ENCODE results near the gene DGCR2. TPM values are rescaled to one million over a fixed set of nuclear protein-coding genes. Genes with fewer than 3 reads are reported as not detected.
A peak's percentile ranks its signal among the peaks of the same experiment; 100 is the strongest.

DGCR2 gene
- total and polyA plus RNA-seq, 2 experiments from 2014 or later = 18.5 to 83.0 TPM

GRCh38 chr22:19151329-19152191, 29.3 kb upstream of the DGCR2 start (continued):
- TF ChIP-seq, protein P1, sequence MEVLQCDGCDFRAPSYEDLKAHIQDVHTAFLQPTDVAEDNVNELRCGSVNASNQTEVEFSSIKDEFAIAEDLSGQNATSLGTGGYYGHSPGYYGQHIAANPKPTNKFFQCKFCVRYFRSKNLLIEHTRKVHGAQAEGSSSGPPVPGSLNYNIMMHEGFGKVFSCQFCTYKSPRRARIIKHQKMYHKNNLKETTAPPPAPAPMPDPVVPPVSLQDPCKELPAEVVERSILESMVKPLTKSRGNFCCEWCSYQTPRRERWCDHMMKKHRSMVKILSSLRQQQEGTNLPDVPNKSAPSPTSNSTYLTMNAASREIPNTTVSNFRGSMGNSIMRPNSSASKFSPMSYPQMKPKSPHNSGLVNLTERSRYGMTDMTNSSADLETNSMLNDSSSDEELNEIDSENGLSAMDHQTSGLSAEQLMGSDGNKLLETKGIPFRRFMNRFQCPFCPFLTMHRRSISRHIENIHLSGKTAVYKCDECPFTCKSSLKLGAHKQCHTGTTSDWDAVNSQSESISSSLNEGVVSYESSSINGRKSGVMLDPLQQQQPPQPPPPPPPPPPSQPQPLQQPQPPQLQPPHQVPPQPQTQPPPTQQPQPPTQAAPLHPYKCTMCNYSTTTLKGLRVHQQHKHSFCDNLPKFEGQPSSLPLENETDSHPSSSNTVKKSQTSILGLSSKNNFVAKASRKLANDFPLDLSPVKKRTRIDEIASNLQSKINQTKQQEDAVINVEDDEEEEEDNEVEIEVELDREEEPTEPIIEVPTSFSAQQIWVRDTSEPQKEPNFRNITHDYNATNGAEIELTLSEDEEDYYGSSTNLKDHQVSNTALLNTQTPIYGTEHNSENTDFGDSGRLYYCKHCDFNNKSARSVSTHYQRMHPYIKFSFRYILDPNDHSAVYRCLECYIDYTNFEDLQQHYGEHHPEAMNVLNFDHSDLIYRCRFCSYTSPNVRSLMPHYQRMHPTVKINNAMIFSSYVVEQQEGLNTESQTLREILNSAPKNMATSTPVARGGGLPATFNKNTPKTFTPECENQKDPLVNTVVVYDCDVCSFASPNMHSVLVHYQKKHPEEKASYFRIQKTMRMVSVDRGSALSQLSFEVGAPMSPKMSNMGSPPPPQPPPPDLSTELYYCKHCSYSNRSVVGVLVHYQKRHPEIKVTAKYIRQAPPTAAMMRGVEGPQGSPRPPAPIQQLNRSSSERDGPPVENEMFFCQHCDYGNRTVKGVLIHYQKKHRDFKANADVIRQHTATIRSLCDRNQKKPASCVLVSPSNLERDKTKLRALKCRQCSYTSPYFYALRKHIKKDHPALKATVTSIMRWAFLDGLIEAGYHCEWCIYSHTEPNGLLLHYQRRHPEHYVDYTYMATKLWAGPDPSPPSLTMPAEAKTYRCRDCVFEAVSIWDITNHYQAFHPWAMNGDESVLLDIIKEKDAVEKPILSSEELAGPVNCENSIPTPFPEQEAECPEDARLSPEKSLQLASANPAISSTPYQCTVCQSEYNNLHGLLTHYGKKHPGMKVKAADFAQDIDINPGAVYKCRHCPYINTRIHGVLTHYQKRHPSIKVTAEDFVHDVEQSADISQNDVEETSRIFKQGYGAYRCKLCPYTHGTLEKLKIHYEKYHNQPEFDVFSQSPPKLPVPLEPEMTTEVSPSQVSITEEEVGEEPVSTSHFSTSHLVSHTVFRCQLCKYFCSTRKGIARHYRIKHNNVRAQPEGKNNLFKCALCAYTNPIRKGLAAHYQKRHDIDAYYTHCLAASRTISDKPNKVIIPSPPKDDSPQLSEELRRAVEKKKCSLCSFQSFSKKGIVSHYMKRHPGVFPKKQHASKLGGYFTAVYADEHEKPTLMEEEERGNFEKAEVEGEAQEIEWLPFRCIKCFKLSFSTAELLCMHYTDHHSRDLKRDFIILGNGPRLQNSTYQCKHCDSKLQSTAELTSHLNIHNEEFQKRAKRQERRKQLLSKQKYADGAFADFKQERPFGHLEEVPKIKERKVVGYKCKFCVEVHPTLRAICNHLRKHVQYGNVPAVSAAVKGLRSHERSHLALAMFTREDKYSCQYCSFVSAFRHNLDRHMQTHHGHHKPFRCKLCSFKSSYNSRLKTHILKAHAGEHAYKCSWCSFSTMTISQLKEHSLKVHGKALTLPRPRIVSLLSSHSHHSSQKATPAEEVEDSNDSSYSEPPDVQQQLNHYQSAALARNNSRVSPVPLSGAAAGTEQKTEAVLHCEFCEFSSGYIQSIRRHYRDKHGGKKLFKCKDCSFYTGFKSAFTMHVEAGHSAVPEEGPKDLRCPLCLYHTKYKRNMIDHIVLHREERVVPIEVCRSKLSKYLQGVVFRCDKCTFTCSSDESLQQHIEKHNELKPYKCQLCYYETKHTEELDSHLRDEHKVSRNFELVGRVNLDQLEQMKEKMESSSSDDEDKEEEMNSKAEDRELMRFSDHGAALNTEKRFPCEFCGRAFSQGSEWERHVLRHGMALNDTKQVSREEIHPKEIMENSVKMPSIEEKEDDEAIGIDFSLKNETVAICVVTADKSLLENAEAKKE (CRISPR knock-in tag; IDR thresholded peaks at IDR 0.05) = no peak

DNA sequence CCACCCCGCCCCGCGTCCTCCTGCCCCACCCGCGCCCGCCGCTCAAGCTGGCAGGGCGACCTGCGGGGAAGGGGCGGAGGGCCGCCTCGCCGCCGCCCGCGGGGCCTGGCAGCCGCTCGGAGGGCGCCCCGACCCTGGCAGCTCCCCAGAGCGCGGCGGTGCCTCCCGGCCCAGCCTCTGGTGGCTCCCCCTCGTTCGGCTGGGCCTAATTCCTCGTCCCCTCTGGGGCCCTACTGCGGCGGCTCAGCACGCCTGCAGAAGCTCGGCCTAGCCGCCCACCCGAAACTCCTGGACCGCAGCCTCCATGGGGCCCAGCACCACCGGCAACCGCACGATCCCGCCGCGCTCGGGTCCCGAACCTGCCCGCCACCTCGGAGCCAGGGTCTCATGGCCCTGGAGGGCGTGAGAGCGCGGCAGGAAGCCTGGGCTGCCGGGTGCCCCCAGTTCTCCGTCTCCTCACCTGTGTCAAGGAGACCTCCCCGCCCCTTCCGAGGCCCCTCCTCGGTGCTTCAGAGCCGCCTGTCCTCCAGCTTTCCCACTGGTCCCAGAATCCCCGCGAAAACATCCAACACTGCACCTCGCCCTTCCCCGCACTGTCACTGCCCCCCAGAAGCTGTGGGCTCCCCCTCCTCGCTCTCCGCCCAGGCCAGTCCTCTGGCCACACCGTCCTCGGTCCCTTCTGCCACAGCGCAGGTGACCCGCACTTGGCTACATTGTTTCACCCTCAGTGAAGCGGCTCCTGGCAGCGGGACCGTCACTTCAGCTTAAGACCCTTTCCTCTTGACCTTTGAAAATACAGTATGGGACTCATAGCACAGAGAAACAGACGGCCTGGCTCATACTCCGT, 28.5 kb upstream of the DGCR2 start:
- no peak overlapping the region for H3K27ac Mint-ChIP-seq
- H3K36me3 Mint-ChIP-seq (ENCODE audit: low read depth) = peaks cover 3% of the 10 kb centered on the region; the same call in 1 of the 3 replicates
- H3K9me3 Mint-ChIP-seq = peaks cover 10% of the 10 kb centered on the region; the same call in 2 of the 3 replicates
- H3K27me3 ChIP-seq (ENCODE audit: insufficient read depth) = peaks cover 83% of the 10 kb centered on the region
- peaks cover 71% of the 10 kb centered on the region for H3K27me3 Mint-ChIP-seq (ENCODE audit: insufficient read depth, low read depth, poor library complexity)
- 0 out of 2 replicates have a peak, but pooled peaks cover 18% of the 10 kb centered on the region for H3F3A ChIP-seq (replicated peaks; ENCODE audit: low read depth)
- no peaks in the 10 kb centered on the region for H3K79me2 ChIP-seq (replicated peaks; ENCODE audit: insufficient read depth)
- H3K4me1 Mint-ChIP-seq = peaks cover 19% of the 10 kb centered on the region
- peak overlapping the region; percentile 73 for H3K4me2 ChIP-seq
- no peaks in the 10 kb centered on the region for H3K36me3 ChIP-seq (ENCODE audit: insufficient read depth)
- no peak overlapping the region for H3K27ac ChIP-seq (ENCODE audit: low read depth)
- H4K20me1 ChIP-seq (replicated peaks; ENCODE audit: insufficient read depth) = no peaks in the 10 kb centered on the region
- no peaks in the 10 kb centered on the region for H3K9me2 ChIP-seq (ENCODE audit: insufficient read depth)
- peak overlapping the region; percentile 65 for H3K4me3 Mint-ChIP-seq
- ATAC-seq (peak; percentile 5; the same call in 2 of the 3 replicates), DNase-seq (ENCODE audit: low spot score) (no peak)
- peak overlapping the region; percentile 63; the same call in 1 of the 2 replicates for H2AFZ ChIP-seq
- H3K4me1 ChIP-seq (ENCODE audit: insufficient read depth) = no peaks in the 10 kb centered on the region; the same call in 1 of the 2 replicates
- peak overlapping the region; percentile 47 for H3K4me3 ChIP-seq
- no peak for TF ChIP-seq STAT1 (IDR thresholded peaks at IDR 0.05; ENCODE audit: unreplicated experiment)
- no peak for TF ChIP-seq ZNF114 (CRISPR knock-in tag; IDR thresholded peaks at IDR 0.05)
- TF ChIP-seq, protein P2, sequence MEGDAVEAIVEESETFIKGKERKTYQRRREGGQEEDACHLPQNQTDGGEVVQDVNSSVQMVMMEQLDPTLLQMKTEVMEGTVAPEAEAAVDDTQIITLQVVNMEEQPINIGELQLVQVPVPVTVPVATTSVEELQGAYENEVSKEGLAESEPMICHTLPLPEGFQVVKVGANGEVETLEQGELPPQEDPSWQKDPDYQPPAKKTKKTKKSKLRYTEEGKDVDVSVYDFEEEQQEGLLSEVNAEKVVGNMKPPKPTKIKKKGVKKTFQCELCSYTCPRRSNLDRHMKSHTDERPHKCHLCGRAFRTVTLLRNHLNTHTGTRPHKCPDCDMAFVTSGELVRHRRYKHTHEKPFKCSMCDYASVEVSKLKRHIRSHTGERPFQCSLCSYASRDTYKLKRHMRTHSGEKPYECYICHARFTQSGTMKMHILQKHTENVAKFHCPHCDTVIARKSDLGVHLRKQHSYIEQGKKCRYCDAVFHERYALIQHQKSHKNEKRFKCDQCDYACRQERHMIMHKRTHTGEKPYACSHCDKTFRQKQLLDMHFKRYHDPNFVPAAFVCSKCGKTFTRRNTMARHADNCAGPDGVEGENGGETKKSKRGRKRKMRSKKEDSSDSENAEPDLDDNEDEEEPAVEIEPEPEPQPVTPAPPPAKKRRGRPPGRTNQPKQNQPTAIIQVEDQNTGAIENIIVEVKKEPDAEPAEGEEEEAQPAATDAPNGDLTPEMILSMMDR (conservative IDR thresholded peaks at IDR 0.05; ENCODE audit: low read depth in 2 of 2) = no peak

Data from GM23338 (cell line).